GM21367 (cell line): Measurements from ENCODE around the gene ACY1.

Source experiments
- ATAC-seq: cut with Tn5 transposase; IDR thresholded peaks from one replicate; pipeline ENCODE4 v1.9.1; 2021; ENCODE audit not compliant: unreplicated experiment

Gene ACY1

GRCh38 chr3:52004163-52004787, 20.9 kb downstream of the ACY1 start:
- no peak for ATAC-seq

DNA sequence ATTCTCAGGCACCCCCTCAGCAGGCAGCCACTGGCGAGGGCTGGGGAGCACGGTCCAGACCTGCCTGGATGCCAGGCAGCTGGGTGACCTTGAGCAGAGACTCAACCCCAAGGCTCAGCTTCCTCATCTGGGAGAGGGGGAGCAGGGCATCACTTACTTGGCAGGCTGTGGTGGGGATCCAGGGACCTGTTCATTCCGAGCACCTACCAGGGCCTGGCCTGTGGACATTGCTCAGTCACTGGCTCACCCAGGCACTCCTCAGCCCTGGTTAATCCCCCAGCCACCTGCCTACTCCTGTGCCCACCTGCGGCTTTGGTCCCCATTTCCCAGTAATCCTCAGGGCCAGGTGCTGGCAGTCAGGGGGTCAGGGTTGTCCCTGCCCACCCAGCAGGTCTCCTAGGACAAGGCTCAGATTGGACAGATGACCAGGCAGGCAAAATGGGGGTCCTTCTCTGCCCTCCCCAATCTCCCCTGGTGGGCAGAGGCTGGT, 21.6 kb downstream of the ACY1 start:
- ATAC-seq = no peak

DNA sequence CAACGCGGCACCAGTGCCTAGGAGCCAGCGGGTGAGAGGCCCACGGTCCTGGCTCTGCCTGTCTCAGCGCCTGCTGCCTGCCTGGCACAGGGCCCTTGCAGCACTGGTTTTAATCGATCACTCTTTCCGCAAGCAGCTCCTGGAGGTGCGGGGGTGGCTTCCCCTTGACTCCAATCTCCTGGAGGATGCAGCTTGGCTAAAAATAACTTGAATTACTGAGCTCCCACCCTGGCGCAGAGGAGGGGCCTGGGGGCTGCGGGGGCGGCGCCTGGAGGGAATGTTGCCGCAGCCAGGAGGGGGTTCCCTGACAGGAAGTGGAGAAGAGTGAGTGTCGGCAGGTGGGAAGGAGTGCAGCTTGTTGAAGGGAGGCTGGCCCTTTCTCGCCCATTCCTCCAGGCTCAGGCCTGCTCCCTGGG, 22.2 kb downstream of the ACY1 start:
- no peak for ATAC-seq

GRCh38 chr3:52006017-52006819, 22.9 kb downstream of the ACY1 start:
- no peak for ATAC-seq

DNA sequence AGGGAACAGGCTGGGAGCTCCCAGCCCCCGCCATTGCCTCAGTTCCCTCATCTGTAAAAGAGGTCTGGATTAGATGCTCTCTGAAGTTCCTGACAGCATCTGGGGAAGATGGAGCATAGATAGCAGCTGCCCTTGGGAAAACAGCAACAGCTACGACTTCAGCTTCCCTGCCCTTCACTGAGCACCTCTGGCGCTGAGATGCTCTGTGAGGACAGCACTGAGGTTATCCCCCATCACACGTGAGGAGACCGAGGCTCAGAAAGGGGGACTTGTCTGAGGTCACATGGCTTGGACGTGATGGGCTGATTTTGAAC, 23.4 kb downstream of the ACY1 start:
- ATAC-seq = no peak

DNA sequence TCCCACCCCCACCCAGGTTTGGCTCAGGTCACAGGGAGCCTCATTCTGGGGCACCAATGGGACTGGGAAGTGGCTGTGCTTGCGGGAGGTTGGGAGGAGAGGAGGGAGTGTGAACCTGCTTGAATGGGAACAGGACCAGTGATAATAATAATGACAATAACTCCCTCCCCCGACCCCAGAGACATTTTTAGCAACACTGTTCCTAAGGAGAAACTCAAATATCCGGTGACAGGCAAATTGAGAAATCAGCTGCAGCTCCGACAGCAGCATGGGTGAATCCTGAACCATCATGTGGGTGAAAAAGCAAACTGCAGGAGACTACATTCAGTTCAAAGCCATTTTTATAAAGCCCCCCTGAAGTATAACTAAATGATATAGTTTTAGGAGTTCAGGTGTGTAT, 24.0 kb downstream of the ACY1 start:
- no peak for ATAC-seq

- no peak for ATAC-seq
Measured at GRCh38 chr3:52010431-52010830, 27.1 kb downstream of the ACY1 start.

DNA sequence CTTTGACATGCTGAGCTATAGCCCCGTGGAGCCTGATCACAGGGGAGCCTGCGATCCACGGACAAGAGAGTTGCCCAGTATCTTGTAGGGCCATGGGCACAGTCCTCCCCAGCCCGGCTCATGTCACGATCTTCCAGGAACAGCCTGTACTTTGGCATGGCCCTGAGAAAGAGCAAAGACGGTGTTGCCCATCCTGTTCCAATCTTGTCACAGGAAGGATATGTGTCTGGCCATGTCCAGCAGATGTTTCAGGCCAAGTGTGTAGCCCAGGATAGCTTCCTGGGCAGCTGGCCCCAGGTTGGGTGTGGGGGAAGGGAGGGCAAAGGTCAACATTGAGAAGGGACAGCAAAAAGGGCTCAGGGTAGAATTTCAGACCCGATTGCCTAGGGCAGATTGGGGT, 29.4 kb downstream of the ACY1 start:
- no peak for ATAC-seq

DNA sequence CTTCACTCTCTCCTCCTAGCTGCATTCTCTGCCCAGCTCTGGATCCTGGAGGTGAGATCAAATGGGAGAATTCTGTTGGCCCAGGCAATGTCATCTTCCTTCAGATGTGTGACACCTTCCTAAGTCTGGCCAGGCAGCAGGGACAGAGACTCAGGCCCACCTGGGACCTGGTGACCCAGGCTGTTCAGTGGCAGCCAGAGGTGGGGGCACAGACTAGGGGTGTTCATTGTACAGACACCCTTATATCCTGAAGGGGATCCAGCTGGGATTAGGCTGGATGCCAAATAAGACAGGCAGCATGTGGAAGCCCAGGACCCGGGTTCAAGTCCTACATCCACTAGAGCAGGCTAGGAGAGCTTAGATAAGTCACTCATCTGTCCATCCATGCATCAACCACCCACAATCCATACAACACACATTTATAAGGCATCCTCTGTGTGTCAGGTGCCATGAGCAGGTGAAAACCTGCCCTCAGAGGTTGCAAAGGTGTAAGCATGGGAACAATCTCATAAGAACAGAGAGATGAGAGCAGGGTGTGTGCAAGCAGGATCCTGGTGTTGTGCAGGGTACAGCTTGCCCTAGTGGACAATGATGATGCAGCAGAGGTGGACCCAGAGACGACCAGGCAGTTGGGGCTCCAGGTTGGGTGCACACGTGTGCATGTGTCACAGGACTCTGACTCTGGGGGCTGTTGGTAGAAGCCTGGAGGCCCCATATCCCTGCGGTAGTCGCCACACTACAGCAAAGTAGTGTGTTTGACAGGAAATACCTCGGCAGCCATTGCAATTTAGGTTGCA, 30.7 kb downstream of the ACY1 start:
- ATAC-seq = no peak

GRCh38 chr3:52014613-52015012, 31.3 kb downstream of the ACY1 start:
- ATAC-seq = no peak

DNA sequence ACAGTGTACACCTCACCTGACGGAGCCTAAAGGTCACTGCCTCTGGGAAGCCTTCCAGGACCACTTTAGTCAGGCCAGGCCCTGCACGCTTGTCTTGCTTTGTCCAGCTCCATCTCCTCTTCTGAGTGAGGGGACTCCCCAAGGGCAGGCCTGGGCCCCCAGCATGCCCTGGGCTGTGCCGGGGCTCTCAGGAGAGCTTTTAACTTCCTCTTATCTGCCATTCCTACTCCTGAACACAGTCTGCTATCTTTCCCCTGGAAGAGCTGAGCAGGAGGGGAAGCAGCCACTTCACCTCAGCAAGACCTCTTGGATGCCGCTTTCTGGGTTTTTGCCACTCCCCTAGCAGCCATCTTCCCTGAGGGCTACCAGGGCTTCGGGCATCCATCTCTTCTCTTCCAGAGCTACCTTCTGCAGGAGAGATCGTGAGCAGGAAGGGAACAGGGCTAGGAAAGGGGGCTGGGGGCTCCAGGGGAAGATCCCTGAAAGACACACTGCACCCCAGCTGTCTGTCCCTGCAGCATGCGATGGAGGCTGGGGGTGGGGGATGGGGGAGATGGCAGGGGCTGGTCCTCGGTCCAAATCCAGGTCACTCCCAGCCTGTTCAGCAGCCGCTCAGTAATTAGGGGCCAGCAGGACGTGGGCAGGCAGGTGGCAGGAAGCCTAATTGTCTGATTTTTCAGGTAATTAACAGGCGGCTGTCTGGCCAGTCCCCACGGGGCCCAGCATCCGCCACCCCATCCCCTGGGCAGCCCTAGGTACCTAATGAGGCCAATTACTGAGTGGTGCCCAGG, 32.3 kb downstream of the ACY1 start:
- no peak for ATAC-seq

GRCh38 chr3:52017586-52017985, 34.3 kb downstream of the ACY1 start:
- ATAC-seq = no peak

DNA sequence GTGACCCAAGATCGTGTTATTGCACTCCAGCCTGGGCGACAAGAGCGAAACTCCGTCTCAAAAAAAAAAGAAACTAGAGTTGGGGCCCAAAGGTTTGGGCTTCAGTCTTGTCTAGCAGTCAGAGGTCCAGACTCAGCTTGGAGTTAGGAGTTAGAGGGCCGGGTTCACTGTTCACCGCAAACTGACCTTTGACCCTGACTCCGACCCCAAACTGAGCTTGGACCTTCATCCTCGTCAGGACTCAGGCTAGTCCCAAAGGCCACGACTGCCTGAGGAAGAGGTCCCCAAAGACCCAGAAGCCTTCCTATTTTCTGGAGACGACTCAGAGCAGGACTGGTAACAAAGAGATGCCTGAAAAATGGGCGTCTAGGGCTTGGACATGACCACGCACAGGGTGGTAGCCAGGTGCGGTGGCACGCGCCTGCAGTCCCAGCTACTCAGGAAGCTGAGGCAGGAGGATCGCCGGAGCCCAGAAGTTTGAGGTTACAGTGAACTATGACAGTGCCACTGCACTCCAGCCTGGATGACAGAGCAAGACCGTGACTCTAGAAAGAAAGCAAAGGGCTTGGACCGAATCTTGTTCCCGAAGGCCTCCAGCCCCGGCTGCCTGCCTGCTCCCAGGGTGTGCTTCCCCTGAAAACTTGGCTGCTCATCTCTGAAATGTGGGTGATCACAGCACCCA, 35.1 kb downstream of the ACY1 start:
- no peak for ATAC-seq

DNA sequence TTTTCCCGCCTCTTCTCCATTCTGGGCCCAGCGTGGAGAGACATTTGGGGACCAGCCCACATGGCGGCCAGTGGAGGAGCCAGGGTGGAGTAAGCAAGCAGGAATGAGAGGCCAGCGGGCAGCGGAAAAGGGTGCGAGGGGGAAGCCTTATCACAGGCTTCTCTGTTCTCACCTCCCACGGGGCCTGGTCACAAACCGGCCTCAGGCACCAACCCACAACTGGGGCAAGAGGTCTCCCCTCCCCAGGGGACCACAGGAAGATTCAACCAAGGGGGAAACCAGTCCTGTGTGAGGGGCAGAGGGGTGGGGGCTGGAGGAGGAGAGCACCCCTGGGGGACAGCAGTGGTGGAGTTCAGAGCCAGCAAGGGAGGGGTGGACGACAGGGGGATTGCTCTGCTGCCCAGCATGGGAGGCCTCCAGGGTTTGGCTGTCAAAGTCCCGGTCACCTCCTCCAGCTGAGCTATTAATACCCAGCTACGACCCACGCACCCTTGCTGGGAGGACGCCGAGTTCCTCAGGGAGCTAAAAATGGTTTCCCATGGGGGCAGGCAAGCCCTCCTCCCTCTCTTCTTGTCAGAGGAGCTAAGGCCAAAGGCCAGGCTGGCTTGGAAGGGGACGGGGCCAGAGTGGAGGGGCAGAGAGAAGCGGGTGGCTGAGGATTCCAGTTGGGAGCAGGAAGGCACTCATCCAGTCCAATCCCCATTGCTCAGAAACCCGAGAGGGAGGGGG, 36.2 kb downstream of the ACY1 start:
- ATAC-seq = no peak

DNA sequence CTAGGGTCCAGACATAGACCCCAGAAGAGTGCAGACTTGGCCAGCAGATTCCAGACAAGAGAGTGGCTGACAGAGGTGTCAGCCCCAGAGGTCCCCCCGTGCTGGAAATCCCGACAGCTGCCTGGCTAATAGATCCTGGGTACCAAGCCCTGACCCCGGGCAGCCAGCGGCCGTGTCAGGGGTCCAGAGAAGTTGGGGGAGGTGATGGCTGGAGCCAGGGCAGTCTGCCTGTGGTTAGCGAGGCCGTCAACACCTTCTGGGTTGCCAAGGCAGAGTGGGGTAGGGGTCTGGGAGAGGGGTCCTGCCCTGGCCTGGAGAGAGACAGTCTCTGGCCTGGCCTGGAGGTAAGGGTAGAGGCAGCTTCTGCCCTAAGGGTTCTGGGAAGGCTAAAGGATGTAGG, 37.5 kb downstream of the ACY1 start:
- no peak for ATAC-seq

- ATAC-seq = no peak
Measured at GRCh38 chr3:52021489-52022268, 38.3 kb downstream of the ACY1 start.

- ATAC-seq = no peak
Measured at GRCh38 chr3:52022323-52023100, 39.2 kb downstream of the ACY1 start.

DNA sequence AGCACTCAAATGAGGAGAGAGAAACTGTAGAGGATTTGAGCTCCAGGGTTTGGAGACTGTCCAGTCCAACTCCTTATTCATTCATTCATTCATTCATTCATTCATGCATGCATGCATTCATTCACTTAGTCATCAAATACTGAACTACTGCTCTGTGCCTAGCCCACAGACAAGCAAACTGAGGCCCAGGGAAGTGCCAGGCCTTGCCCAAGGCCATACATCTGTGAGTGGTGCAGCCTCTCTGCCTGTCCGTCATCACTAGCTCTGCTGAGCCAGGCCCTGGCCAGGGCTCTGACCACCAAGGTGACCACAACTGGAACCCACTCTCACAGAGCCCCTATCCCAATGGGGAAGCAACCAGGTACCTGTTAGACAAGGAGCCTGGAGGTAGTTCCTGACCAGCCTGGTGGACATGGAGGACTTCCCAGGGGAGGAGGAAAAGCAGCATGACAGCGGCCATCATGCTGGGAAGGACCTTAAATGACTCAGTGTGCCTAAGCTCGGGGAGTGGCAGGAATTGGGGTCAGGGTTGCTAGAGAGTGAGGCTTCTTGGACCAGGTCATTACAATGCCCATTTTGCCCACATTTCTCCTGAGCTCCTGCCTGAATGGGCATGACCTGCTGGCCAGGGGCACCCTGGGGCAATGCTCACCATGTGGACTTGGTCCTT, 39.9 kb downstream of the ACY1 start:
- ATAC-seq = peak; percentile 14
